ENCODE measurements around the gene CILP.
"Not testable (repeated sequence)": the region's sequence is repeated elsewhere in the genome, so short reads cannot be mapped to it uniquely, and the experiment has no call there.

CILP gene

DNA sequence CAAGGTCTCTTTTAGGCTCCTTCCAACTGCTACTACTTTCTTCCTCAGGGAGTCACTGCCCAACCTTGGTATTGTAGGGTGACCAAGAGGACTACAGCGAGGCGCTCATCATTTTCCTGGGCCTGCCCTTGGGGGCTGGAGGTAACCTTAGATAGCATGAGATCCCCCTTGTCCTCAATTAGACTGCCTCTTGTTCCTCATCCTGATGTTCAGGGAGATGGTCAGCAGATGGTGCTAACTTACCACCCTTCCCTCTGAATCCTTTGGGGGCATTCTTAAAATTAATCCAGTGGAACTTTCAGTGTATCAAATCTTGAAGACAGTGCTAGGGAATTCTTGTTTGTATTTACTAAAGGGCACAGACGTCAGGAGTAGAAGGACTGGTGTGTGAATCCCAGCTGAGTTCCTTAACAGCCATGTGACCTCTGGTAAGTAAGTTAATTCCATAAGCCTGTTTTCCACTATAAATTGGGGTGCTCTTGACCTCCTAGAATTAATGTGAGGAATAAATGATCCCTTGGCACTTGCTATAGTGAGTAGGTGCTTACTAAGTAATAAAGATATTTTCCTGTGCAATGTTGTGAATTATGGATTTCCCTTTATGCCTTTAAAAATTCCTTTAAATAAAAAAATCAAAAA, 22.1 kb downstream of the CILP start:
- DNase-seq: no peak

DNA sequence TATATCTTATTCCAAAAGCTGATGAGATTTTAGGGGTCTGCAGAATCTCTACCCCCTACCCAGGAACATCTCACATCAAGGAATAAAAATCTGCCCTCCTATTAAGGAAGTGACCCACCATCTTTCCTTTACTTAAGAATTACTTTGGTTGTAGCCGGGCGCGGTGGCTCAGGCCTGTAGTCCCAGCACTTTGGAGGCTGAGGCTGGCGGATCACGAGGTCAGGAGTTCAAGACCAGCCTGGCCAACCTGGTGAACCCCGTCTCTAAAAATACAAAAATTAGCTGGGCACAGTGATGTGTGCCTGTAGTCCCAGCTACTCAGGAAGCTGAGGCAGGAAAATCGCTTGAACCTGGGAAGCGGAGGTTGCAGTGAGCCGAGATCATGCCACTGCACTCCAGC, 22.8 kb downstream of the CILP start:
- DNase-seq: not testable (repeated sequence)

DNA sequence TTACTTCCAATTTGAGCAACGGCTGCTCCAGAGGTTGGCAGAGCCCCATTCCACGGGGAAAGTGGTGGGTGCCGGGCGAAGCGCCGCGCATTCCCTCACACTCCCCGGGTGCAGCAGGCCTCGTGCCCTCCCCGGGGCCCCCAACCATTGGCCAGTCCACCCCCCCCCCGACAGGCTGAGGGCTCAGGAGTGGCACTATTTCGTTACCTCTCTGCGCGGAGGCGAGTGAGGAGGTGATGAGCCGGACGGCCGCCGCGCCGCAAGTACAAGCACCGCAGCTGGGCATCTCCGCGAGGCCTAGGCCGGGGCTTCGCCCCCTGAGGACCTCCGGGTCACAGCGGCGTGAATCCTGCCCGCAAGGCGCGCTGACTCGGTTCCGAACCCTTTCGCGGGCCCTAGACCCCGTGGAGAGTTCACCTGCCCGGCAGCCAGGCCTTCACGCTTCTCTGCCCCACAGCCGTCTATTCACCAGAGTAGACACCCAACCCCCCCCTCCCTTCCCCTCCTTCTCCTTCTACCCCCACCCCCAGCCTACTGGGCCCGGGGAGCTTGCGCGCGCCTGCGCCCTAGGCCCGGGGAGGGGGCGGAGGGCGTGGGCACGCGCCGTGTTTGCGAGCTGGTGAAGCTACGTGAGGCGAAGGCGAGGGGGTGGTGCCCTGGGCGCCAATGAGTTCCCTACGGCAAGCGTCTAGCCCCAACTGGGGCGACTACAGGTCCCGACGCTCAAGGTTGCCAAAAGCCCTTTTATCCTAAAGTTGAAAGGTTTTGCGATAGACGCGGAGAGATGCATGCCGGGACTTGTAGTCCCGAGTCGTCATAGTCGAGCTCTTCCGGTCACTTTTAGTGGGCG, 26.2 kb downstream of the CILP start, which contains the start of gene CLPX:
TSS of gene CLPX (minus strand) at position 475 of the 850 bp plus-strand sequence. CDS start at position 286, 189 bp downstream.
- DNase-seq: peak; percentile 62

DNA sequence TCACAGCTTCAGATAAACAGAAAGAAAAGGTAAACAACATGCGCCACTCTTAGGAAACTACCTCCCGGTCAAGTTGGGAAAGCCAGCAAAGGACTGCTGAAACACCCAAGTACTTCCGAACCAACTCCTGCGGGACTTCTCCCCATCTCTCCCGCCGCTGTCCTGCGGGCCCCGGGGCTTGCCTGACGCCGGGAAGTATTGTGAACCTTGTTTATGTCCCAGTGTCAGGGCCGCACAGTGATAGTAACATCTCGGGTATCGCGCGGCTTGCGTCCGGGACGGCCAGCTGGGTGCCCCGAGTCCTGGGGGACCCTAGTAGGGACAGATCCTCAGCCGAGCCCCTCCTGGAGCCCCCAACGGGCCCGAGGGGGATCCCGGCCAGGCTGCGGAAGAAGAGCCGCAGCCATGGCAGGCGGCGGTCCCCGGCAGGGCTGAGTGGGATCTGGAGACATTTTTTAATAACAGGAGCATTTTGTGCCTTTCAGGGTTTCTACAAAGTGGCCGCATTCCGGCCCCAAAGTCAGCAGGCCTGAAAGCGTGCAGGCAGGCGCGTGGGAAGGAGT, 26.9 kb downstream of the CILP start:
- no peak for DNase-seq

DNA sequence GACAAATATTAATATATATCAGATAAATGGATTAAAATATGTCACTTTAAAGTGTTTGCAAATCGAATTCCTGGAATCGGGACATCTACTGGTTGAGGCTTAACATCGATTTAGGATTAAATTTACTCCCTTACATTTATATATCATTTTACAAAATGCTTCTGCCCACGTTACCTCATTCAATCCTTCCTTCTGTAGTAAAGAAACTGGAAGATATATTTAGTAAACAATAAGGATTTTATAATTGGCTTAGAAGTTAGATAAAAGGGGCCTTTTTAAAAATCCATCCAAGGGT, 27.5 kb downstream of the CILP start:
- no peak for DNase-seq

DNA sequence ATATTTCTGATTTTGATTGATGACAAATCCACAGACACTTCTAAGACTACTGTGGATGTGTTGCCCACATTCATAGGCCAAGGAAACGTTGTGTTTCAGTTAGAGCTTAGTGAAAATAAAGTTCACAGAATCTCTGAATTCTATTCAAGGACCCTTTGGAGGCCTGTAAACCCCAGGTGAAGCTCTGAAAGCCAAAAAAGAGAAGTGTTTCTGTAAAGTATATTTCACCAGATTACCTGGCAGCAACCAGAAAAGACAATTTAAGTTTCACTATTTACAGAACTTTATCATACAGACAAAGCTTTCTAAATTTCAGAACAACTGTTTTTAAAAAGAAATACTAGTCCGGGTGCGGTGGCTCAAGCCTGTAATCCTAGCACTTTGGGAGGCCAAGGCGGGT, 28.7 kb downstream of the CILP start:
- DNase-seq: no peak

DNA sequence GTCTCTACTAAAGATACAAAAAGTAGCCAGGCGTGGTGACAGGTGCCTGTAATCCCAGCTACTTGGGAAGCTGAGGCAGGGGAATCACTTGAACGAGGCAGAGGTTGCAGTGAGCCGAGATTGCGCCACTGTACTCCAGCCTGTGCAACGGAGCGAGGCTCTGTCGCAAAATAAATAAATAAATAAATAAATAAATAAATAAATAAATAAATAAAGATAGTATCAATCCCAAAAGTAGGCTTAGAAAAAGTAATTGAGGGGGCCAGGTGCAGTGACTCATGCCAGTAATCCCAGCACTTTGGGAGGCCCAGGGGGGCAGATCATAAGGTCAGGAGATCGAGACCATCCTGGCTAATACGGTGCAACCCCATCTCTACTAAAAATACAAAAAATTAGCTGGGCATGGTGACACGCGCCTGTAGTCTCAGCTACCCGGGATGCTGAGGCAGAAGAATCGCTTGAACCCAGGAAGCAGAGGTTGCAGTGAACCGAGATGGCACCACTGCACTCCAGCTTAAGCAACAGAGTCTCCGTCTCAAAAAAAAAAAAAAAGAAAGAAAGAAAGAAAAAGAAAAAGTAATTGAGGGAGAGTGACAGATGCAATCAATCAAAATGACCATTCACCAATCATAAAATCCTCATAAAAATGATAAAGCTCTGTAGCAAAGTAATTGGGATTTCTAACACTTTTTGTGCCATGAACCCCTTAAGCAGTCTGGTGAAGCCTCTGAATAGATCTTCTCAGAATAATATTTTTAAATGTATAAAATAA, 29.5 kb downstream of the CILP start:
- DNase-seq: not testable (repeated sequence)

DNA sequence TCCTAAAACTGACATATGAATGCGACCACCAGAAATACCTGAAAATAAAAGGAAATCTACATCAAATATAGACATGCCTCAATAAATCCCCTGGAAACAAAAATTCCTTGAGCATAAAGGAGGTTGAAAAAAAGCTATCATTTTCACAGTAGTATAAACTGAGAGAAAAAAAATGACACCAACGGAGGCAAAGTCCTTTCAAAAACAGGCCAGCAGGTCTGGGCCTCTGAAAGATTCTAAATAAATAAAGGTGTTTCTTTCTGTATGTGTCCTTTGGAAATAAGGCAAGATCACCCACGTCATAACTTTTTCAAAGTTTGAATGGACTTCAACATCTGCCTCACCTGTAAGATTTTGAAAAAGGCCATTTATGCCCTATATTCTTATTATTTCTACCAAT, 31.1 kb downstream of the CILP start:
- no peak for DNase-seq

DNA sequence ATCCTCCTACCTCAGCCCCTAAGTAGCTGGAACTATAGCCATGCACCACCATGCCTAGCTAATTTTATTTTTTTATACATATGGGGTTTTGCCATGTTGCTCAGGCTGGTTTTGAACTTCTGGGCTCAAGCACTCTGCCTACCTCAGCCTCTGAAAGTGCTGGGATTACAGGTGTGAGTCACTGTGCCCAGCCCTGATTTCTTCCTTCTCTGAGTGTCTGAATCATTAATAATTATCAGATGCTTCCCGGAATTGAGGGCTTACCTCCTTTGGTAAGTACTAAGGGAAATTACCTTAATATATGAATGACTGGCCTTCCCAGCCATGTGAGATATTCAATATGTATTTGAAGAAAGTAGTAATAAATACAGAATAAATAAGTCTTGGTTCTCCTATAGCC, 33.4 kb downstream of the CILP start:
- no peak for DNase-seq

DNA sequence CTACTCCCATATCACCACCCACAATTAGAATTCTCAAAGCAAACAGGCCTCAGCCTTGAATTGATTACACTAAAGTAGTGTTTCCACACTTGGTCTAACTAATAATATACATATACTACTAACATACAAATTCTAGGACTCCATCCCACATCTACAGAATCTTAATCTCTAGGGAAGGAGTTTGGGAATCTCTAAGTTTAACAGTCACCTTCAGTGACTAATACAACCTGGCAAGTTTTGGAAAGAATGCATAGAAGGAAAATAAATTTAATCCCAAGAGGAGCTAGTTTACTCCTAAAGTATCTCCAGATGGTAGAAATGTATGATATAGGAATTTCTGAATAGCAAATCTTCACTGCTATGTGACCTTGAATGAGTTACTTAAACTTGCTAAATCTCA, 35.2 kb downstream of the CILP start:
- no peak for DNase-seq

DNA sequence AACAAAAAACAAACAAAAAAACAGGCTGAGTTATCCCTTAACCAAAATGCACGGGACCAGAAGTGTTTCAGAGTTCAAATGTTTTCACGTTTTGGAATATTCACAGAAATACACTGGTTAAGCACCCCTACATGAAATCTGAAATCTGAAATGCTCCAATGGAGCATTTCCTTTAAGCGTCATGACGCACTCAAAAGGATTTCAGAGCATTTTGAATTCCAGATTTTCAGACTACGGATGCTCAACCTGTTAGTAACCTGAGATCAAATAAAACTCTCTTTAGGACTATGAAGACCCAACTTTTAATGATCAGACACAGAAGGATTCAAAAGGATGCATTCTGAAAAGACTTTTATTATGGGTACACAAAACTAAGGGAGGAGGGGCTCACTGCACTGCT, 35.8 kb downstream of the CILP start:
- no peak for DNase-seq

DNA sequence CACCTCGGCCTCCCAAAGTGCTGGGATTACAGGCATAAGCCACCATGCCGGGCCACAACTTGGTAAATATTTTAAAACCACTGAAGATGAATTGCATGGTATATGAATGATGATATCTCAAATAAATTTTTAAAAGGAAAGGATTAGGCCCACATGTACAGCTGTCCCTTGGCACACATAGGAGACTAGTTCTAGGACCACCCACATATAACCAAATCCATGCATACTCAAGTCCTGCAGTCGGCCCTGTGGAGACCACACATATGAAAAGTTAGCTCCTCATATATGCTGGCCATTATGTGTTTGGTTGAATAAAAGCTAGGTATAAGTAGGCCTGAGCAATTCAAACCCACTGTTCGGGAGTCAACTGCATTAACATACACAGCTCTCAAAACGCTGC, 36.8 kb downstream of the CILP start:
- no peak for DNase-seq

DNA sequence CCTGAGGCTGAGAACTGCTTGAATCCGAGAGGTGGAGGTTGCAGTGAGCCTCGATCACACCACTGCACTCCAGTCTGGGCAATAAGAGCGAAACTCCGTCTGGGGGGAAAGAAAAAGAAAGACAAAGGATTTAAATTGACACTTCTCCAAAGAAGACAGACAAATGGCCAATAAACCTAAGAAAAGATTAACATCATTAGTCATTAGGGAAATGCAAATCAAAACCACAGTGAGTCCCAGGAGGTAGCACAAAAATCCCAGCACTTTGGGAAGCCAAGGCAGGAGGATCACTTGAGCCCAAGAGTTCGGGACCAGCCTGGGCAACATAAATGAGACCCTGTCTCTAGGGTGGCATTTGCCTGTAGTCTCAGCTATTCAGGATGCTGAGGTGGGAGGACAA, 38.7 kb downstream of the CILP start:
- no peak for DNase-seq

DNA sequence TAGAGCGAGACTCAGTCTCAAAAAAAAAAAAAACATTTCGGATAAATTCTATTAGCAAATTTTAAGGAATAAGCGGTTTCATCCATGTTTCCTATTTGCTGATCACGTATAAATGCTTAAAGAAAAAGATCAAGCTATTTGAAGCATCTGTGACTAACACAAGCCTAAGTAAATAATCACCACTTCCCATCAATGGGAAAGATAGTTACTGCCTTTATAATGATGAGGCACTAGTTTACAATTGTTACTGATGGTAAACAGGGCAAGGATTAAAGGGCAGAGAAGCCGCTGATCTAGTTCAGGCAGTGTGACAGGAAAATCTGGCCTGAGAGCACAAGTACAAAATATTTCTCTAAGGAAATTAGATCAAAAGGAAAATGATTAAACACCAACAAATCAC, 39.8 kb downstream of the CILP start:
- no peak for DNase-seq

DNA sequence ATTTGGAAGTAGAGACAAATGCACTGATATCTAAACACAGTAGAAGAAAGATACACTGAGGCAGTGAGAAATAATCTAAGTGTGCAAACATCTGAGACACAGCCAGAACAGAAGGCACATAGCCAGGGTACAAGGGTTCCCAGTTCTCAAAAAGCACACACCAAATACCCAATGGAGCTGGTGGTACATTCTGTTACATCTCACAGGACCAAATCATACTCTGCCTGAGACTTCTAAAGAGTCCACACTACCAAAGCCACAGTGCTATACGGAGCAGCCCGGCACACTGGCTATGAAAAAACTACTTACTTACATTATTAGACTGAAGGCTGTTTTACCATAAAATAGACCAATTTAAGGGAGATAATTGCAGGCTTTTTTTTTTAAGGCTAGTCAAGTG, 45.4 kb downstream of the CILP start:
- no peak for DNase-seq

DNA sequence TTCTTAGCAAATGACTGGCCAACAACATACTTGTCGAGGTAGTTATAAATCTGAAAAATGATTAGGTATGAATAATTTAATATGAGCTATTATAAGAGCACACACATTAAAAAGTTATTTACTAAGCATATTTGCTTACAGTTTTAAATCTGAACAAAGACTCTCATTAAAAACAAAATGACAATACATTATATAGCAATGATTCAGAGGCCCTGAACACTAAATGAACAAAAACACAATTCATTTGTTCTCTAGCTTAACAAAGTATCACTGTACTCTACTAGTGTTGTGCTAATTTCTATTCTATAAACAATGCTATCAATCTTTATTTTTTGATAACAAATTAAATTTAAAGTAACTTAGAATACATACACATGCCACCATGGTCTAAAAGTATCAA, 47.1 kb downstream of the CILP start:
- DNase-seq: no peak

DNA sequence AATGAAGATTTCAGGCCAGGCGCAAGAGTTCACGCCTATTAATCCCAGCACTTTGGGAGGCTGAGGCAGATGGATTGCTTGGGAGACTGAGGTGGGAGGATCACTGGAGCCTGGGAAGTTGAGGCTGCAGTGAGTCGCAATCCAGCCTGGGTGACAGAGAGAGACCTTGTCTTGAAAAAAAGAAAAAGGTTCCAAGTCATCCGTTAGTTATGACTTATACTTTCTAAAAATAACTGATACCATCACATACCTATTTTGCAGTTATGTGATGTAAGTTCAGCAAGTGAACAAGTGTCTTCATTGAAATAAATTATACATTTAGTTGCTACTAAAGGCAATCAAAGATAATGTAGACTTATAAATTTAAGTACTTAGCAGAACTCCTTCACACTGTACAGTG, 48.2 kb downstream of the CILP start:
- DNase-seq: no peak

DNA sequence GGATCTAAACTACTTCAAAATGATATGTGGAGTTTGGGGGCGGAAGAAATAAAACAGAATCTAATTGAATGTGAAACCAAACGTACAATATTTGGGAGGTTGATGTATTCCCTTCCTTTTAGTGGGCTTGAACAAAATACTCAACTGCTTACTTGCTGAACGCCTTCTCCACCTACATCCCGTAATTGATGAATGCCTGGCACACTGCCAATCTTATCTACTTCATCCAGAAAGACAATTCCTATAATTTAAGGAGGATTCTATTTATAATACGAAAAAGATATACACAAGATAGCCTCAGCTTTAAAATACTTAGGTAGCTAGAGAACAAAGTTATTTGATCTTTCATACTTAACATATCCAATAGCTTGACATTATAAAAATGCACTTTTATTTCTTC, 54.6 kb downstream of the CILP start:
- no peak for DNase-seq

DNA sequence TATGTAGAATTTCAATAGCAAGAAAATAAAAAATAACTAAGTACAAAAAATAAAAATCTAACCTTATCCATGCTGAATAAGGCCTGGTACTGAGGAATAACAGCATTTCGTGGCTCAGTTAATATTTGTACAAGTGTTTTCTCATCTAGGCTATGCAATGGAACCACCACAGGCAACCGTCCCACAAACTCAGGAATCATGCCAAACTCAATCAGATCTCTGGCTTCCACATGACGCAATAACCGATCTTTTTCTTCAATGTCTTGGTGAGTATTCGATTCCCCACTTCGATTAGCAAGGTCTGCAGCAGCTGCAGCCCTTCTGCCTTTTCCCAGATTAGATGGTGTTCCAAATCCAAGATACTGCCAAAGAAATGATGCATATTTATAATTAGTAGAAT, 56.6 kb downstream of the CILP start:
- DNase-seq: no peak

DNA sequence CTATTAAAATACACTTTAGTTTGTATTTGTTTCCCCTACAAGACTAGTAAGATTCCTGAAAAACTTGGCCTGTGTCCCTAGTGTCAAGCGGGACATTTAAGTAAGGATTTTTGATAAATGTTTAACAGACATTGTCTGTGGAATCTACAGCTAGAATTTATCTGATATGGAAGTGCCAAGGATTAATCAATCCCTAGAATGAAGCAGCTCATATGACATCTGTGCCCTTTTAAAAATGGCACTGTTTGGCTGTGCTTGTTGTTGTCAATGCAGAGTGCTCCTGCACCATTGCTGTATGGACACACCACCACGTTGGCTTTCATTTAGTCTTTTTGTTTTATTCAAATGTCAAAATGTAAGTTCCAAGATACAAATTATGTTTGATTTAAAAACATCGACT, 63.4 kb downstream of the CILP start:
- DNase-seq: no peak

DNA sequence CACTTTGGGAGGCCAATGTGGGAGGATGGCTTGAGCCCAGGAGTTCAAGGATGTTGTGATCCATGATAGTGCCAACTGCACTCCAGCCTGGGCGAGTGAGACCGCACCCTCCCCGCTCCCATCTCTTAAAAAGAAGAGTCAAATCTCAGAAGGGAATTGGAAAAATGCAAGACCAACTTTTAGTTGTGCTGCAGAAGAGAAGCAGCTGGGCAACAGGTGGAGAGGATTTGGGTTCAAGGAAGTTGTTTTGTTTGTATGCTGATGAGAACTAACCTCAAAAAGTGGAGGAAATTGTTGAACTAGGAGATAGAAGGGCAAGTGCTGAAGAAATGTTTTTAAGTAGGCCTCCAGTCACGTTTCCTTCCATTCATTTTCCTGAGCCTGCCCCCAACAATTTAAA, 64.8 kb downstream of the CILP start:
- DNase-seq: no peak
